Colonic mucosa (tissue), 4 donors: ENCODE measurements around the gene OTOP1. TPM values are rescaled to one million over a fixed set of nuclear protein-coding genes. Genes with fewer than 3 reads are reported as not detected.

Source experiments
- DNase-seq: peaks from one replicate; pipeline ENCODE4 v3.0.0-alpha.2; 2020
- H3K27ac ChIP-seq: fragments of 200-600 bp; one replicate; pipeline ENCODE4 v1.8.0; 2021
- H3K27me3 ChIP-seq: fragments of 200-600 bp; one replicate; pipeline ENCODE4 v1.8.0; 2021
- H3K36me3 ChIP-seq: fragments of 200-600 bp; one replicate; pipeline ENCODE4 v1.8.0; 2021
- H3K4me1 ChIP-seq: fragments of 200-600 bp; one replicate; pipeline ENCODE4 v1.8.0; 2021; ENCODE audit warnings: mild to moderate bottlenecking
- H3K4me3 ChIP-seq: fragments of 200-600 bp; one replicate; pipeline ENCODE4 v1.8.0; 2021
- H3K9ac ChIP-seq, 2 donors: one replicate each; pipeline ENCODE4 v1.7.0; 2013; ENCODE audit warnings: control low read depth in 2 of 2, low read depth in 2 of 2, low read length in 2 of 2
- H3K9me3 ChIP-seq: fragments of 200-600 bp; one replicate; pipeline ENCODE4 v1.8.0; 2021
- intact Hi-C: fragments of 100-400 bp; cut with DNase I; formaldehyde crosslinking; loops from one replicate; pipeline ENCODE4 v1.14.1; 2022
- total RNA-seq, 2 donors: library from RNA; stranded (reverse); fragmentation: NEBNext Ultra II Directional in 1 of 2; extraction: Animal tissue kit (Norgen Biotek cat#: 25700) in 1 of 2; gene quantifications; one replicate each; pipeline ENCODE4 v1.2.1, GENCODE V29; 2021
- TF ChIP-seq, protein P1 (sequence below): fragments of 200-600 bp; IDR thresholded peaks from one replicate; pipeline ENCODE4 v1.8.0; 2022; ENCODE audit warnings: antibody characterized with exemption, mild to moderate bottlenecking
- donor health status: healthy.
- donor health status: DM: no; HTN: no; CAD: no.
- donor health status: DM: no; HTN: no; CAD: no.

The OTOP1 gene
- not detected for total RNA-seq

DNA sequence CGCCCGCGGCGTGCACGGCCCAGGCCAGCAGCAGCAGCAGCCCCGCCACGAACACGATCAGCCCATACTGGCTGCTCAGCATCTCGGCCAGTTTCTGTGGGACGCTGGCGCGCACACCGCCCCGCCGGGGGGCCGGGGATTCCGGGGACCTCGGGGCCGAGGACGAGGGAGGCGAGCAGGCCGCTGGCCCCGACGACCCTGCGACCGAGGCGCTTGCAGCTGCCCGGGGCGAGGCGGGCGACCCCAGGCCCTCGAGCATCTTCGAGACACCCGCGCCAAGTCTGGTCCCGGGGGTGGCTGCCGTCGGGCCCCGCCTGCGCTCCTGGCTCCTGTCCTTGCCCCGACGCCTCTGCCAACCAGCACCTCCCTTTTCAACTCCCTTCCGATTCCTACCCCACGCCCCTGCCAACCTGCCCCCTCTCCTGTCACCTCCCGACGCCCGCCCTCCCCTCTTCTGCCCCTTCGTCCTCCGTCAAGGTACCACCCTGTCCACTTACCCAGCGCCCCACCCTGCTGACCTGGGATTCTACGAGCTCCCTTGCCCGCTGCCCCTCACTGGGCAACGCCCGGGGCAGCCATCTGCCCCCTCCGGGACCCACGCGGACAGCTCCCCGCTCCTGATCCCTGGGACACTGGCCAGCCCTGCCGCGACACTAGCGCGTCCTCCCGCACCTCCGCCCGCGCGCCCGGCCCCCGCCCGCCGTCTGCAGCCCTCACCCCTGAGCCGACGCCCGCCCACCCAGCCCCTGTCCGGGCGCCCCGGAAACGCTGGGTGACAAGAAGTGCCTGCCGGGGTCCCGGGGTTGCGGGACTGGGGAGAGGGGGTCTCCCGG, at the start of gene OTOP1:
Gene OTOP1, minus strand, starts transcription at position 324 of the 833 bp plus-strand sequence. Its CDS starts 65 bp downstream, at position 259.
- no peak for DNase-seq
- Histone ChIP-seq H3K4me1 (no peaks in the 10 kb centered on the region), H3K4me3 (no peak within 1 kb of the TSS), H3K36me3 (no peaks in the 10 kb centered on the region), H3K9me3 (no peaks in the 10 kb centered on the region), H3K27ac (no peak within 1 kb of the TSS), H3K9ac (no peak within 1 kb of the TSS), H3K27me3 (peaks cover 17% of the 10 kb centered on the region)
- TF ChIP-seq, protein P1, sequence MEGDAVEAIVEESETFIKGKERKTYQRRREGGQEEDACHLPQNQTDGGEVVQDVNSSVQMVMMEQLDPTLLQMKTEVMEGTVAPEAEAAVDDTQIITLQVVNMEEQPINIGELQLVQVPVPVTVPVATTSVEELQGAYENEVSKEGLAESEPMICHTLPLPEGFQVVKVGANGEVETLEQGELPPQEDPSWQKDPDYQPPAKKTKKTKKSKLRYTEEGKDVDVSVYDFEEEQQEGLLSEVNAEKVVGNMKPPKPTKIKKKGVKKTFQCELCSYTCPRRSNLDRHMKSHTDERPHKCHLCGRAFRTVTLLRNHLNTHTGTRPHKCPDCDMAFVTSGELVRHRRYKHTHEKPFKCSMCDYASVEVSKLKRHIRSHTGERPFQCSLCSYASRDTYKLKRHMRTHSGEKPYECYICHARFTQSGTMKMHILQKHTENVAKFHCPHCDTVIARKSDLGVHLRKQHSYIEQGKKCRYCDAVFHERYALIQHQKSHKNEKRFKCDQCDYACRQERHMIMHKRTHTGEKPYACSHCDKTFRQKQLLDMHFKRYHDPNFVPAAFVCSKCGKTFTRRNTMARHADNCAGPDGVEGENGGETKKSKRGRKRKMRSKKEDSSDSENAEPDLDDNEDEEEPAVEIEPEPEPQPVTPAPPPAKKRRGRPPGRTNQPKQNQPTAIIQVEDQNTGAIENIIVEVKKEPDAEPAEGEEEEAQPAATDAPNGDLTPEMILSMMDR, result no peak
- intact Hi-C loops, result no loop called here

- no peak for DNase-seq
- no peak overlapping the region for H3K27ac ChIP-seq
- H3K9me3 ChIP-seq, result no peaks in the 10 kb centered on the region
- no peaks in the 10 kb centered on the region for H3K27me3 ChIP-seq
- TF ChIP-seq, protein P1, result no peak
- no peak overlapping the region for H3K4me3 ChIP-seq
- peaks cover 8% of the 10 kb centered on the region for H3K36me3 ChIP-seq
- H3K4me1 ChIP-seq, result no peaks in the 10 kb centered on the region
- no peak overlapping the region for H3K9ac ChIP-seq
- intact Hi-C loops, result no loop called here
Measured at GRCh38 chr4:4274226-4274625, 47.5 kb upstream of the OTOP1 start.

DNA sequence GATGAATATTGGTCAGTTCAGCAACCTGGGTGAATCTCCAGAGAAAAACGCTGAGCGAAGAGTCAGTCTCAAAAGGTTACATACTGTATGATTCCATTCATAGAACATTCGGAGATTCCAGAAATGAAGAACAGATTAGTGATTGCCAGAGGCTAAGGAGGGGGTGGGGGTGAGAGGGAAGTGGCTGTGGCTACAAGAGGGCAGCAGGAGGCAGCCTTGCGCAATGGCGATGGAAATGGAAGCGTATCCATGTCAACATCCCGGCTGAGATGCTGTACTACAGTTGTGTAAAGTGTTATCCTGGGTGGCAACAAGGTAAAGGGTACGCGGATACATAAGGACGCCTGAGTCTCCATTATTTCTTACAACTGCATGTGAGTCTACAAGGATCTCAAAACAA, 45.2 kb upstream of the OTOP1 start:
- no peaks in the 10 kb centered on the region for H3K4me1 ChIP-seq
- no peak for DNase-seq

DNA sequence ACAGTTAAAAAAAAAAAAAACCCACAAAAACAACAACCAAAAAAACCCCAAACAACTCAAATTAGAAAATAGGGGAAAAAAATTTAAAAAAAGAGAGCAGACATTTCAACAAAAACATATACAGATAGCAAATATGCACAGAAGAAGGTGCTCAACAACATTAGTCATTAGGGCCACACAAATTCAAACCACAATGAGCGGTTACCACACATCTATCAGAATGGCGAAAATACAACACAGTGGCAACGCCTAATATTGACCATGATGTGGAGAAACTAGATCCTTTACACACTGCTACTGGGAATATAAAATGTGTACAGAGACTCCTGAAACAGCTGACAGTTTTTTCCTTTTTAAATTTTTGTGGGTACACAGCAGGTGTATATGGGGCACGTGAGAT, 43.8 kb upstream of the OTOP1 start:
- H3K9me3 ChIP-seq, result no peaks in the 10 kb centered on the region
- no peak overlapping the region for H3K27ac ChIP-seq
- H3K4me1 ChIP-seq, result no peaks in the 10 kb centered on the region
- no peaks in the 10 kb centered on the region for H3K36me3 ChIP-seq
- no peak for DNase-seq
- intact Hi-C loops, result no loop called here
- TF ChIP-seq, protein P1, result no peak
- H3K9ac ChIP-seq, result no peak overlapping the region
- no peak overlapping the region for H3K4me3 ChIP-seq
- no peaks in the 10 kb centered on the region for H3K27me3 ChIP-seq

More for the DNA sequence above, 45.2 kb upstream of the OTOP1 start:
- Histone ChIP-seq H3K27ac (no peak overlapping the region), H3K4me3 (no peak overlapping the region), H3K9me3 (no peaks in the 10 kb centered on the region), H3K27me3 (no peaks in the 10 kb centered on the region), H3K36me3 (no peaks in the 10 kb centered on the region), H3K9ac (no peak overlapping the region)
- intact Hi-C loops, result no loop called here
- TF ChIP-seq, protein P1, result no peak

GRCh38 chr4:4269856-4270255, 43.1 kb upstream of the OTOP1 start:
- Histone ChIP-seq H3K27ac (no peak overlapping the region), H3K27me3 (no peaks in the 10 kb centered on the region), H3K9ac (no peak overlapping the region), H3K9me3 (no peaks in the 10 kb centered on the region), H3K4me3 (no peak overlapping the region), H3K4me1 (no peaks in the 10 kb centered on the region), H3K36me3 (no peaks in the 10 kb centered on the region)
- TF ChIP-seq, protein P1, result no peak
- no peak for DNase-seq
- intact Hi-C loops, result no loop called here
